Keratinocyte (primary cell): ENCODE results near the gene BEGAIN.

Source experiments
- CTCF ChIP-seq, 3 experiments: IDR thresholded peaks in 1 of 3; conservative IDR thresholded peaks in 1 of 3; optimal IDR thresholded peaks in 1 of 3; 2 replicates in 2 of 3; 3 replicates in 1 of 3; pipeline versions ENCODE3 to v1.5.1; 2011; ENCODE audit warnings: low read length in 3 of 3, mild to moderate bottlenecking in 3 of 3, moderate library complexity in 2 of 3, control low read depth in 1 of 3, inconsistent platforms in 1 of 3; ENCODE audit not compliant: insufficient read depth in 2 of 3; ENCODE audit errors: extremely low read depth in 1 of 3
- EZH2 ChIP-seq: IDR thresholded peaks from one replicate; pipeline ENCODE4 v1.6.1; 2012; ENCODE audit warnings: inconsistent platforms, mild to moderate bottlenecking, low read length, moderate library complexity

GRCh38 chr14:100586153-100586402 is 1.1 kb downstream of the BEGAIN start:
- no peak for TF ChIP-seq CTCF (optimal IDR thresholded peaks at IDR 0.05 in 1 of 3, IDR thresholded peaks at IDR 0.05 in 1 of 3, conservative IDR thresholded peaks at IDR 0.05 in 1 of 3; ENCODE audit: extremely low read depth in 1 of 3, insufficient read depth in 2 of 3, low read length in 3 of 3)
- no peak for TF ChIP-seq EZH2
